Lung (tissue), 12 donors: ENCODE data around the gene PEPD. TPM values are rescaled to one million over a fixed set of nuclear protein-coding genes. Genes with fewer than 3 reads are reported as not detected.

Experiments used
- ATAC-seq: fragments of 200-7000 bp; cut with Tn5 transposase; one replicate; pipeline ENCODE4 v1.9.1; 2020; ENCODE audit warnings: moderate number of reproducible peaks; ENCODE audit not compliant: insufficient read depth, low FRiP score
- DNase-seq, 3 donors: peaks; one replicate each; pipeline ENCODE4 v3.0.0-alpha.2; 2013 to 2017
- H3K27ac ChIP-seq, 2 donors: one replicate each; pipeline ENCODE4 v1.5.1; 2013; ENCODE audit warnings: mild to moderate bottlenecking in 2 of 2, moderate library complexity in 2 of 2, control low read depth in 1 of 2, inconsistent platforms in 1 of 2, low read depth in 1 of 2, low read length in 1 of 2
- H3K27me3 ChIP-seq, 3 donors: one replicate each; pipeline ENCODE4 v1.5.1; 2013; ENCODE audit warnings: low read length in 2 of 3; ENCODE audit not compliant: control insufficient read depth in 3 of 3, insufficient read depth in 3 of 3
- H3K36me3 ChIP-seq, 4 donors: one replicate each; pipeline ENCODE4 v1.5.1; 2013; ENCODE audit warnings: low read length in 4 of 4, mild to moderate bottlenecking in 1 of 4, moderate library complexity in 1 of 4; ENCODE audit not compliant: control insufficient read depth in 4 of 4, insufficient read depth in 4 of 4
- H3K4me1 ChIP-seq, 5 donors: one replicate each; pipeline ENCODE4 v1.5.1; 2013; ENCODE audit warnings: low read length in 5 of 5, mild to moderate bottlenecking in 2 of 5, moderate library complexity in 1 of 5; ENCODE audit not compliant: control insufficient read depth in 5 of 5, insufficient read depth in 5 of 5
- H3K4me3 ChIP-seq: one replicate; pipeline ENCODE4 v1.5.1; 2013; ENCODE audit warnings: mild to moderate bottlenecking, control low read depth, moderate library complexity
- H3K9ac ChIP-seq, 2 donors: one replicate each; pipeline ENCODE4 v1.5.1; 2013; ENCODE audit warnings: low read length in 2 of 2, control low read depth in 1 of 2; ENCODE audit not compliant: insufficient read depth in 1 of 2
- H3K9me3 ChIP-seq, 4 donors: one replicate each; pipeline ENCODE4 v1.5.1; 2013; ENCODE audit warnings: low read length in 3 of 4, mild to moderate bottlenecking in 1 of 4, moderate library complexity in 1 of 4; ENCODE audit not compliant: control insufficient read depth in 4 of 4, insufficient read depth in 3 of 4
- WGBS, 2 donors: extraction: QIAGEN DNeasy Blood & Tissue Kit; methylation state at CpG; one replicate each; pipeline ENCODE4 v1.1.7; 2013; 5-methylcytosine and 5-hydroxymethylcytosine counted together
- polyA plus RNA-seq, 2 donors: library from polyadenylated mRNA; stranded (reverse); fragments of 200-250 nt; gene quantifications; one replicate each; pipeline ENCODE4 v1.2.1, GENCODE V29; 2013
- total RNA-seq, 2 donors: library from RNA; depleted of rRNA in 1 of 2; stranded (reverse); fragments of >200 nt in 1 of 2; gene quantifications; one replicate each; pipeline ENCODE4 v1.2.1, GENCODE V29; 2014 to 2021
- TF ChIP-seq, protein P1 (sequence below): IDR thresholded peaks from 2 replicates; pipeline ENCODE4 v1.5.1; 2012; ENCODE audit warnings: mild to moderate bottlenecking; ENCODE audit errors: control extremely low read depth, extremely low read depth
- donor health status: control.
- donor health status: control.
- donor health status: Bipolar disorder and iron deficiency.
- donor health status: healthy.
- donor health status: DM: yes; HTN: yes; CAD: no.

PEPD gene
- total and polyA plus RNA-seq, 4 donors: 29.6 to 88.2 (median 73.4) TPM

DNA sequence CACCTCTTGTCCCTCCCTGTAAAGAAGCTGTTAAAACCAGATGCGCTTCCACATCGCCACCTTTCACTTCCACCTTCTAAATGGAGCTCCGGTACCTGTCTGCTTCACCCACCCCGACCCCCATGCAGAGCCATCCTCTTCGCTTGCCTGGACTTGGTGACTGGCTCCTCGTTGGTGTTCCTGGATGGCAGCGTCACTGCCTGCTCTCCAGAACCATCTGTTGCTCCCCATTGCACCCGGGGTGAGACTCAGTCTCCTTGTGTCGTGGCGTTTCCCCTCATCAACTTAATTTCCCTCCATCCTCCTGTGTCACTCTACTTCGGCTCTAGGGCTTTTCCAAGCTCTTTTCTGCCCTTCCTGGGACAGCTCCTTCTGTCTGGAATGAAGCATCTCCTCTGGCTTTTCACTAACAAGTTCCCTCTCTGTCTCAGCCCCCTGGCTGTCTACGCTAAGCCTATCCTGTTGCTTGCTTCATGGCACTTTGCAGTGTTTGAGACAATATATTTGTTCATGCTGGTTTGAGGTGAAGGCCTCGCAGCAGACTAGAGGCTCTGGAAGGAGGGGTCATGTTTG, 137.8 kb downstream of the PEPD start:
- DNase-seq: no peak
- peaks cover 0 to 11% (median 6%) of the 10 kb centered on the region in 5 donors for H3K4me1 ChIP-seq
- no peak overlapping the region for H3K27ac ChIP-seq
- 92 to 96% methylated on average over 13 of the region's 13 CpGs for WGBS, 2 donors
- no peak for ATAC-seq
- H3K9me3 ChIP-seq: no peaks in the 10 kb centered on the region
- H3K9ac ChIP-seq: no peak overlapping the region
- no peak overlapping the region for H3K4me3 ChIP-seq
- no peaks in the 10 kb centered on the region for H3K27me3 ChIP-seq
- TF ChIP-seq, protein P1, sequence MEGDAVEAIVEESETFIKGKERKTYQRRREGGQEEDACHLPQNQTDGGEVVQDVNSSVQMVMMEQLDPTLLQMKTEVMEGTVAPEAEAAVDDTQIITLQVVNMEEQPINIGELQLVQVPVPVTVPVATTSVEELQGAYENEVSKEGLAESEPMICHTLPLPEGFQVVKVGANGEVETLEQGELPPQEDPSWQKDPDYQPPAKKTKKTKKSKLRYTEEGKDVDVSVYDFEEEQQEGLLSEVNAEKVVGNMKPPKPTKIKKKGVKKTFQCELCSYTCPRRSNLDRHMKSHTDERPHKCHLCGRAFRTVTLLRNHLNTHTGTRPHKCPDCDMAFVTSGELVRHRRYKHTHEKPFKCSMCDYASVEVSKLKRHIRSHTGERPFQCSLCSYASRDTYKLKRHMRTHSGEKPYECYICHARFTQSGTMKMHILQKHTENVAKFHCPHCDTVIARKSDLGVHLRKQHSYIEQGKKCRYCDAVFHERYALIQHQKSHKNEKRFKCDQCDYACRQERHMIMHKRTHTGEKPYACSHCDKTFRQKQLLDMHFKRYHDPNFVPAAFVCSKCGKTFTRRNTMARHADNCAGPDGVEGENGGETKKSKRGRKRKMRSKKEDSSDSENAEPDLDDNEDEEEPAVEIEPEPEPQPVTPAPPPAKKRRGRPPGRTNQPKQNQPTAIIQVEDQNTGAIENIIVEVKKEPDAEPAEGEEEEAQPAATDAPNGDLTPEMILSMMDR: no peak
- H3K36me3 ChIP-seq: peaks cover 3 to 36% (median 9%) of the 10 kb centered on the region in 4 donors

DNA sequence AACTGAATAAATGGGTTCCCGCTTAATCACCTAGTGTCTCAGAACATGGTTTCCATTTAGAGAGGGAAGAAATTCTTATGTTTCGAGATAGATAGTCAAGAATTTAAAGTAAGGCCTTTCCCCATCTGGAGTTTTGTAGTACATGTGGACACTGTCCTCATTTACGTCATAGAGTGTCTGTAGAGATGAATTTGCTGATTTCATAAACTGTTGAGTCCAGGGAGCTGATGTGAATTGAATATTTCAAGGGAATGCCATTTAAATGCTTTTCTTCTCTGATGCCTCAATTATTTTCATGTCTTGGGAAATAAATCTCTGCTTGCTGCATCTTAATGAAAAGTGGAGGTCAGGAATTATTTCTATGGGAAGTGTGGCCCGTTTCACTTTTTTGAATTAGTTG, 138.6 kb downstream of the PEPD start:
- DNase-seq: no peak
- no peaks in the 10 kb centered on the region for H3K27me3 ChIP-seq
- peaks cover 3 to 32% (median 9%) of the 10 kb centered on the region in 4 donors for H3K36me3 ChIP-seq
- WGBS, 2 donors: 92 to 94% methylated on average over 4 of the region's 4 CpGs
- no peaks in the 10 kb centered on the region for H3K9me3 ChIP-seq
- H3K9ac ChIP-seq: no peak overlapping the region
- H3K27ac ChIP-seq: no peak overlapping the region
- ATAC-seq: no peak
- no peak overlapping the region for H3K4me3 ChIP-seq
- TF ChIP-seq, protein P1: no peak
- peaks cover 0 to 6% (median 3%) of the 10 kb centered on the region in 5 donors for H3K4me1 ChIP-seq

DNA sequence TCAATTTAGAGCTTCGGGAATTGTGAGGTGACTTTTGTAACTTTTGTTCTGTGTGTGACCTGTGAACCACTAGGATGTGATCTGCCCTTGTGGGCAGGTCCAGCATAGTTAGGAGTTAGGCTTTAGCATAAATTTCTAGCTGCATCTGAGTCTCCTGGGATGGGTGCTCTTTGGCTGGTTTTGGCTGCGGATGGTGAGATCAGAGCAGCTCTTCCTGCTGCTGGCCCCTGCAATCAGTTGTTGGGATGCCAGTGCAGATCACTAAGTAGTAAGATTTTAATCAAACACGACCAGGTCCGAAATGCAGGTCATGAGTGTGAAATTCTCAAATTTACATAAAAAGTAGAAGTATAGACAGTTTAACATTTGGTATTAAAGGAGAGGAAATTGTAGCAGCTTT, 139.6 kb downstream of the PEPD start:
- ATAC-seq (no peak), DNase-seq (no peak)
- H3K4me1 ChIP-seq: peaks cover 0 to 6% (median 2%) of the 10 kb centered on the region in 5 donors
- H3K27me3 ChIP-seq: no peaks in the 10 kb centered on the region
- TF ChIP-seq, protein P1: no peak
- H3K27ac ChIP-seq: no peak overlapping the region
- H3K36me3 ChIP-seq: peaks cover 3 to 26% (median 7%) of the 10 kb centered on the region in 4 donors
- H3K9ac ChIP-seq: no peak overlapping the region
- no peak overlapping the region for H3K4me3 ChIP-seq
- no peaks in the 10 kb centered on the region for H3K9me3 ChIP-seq
- WGBS, 2 donors: 93 to 94% methylated on average over 4 of the region's 4 CpGs

DNA sequence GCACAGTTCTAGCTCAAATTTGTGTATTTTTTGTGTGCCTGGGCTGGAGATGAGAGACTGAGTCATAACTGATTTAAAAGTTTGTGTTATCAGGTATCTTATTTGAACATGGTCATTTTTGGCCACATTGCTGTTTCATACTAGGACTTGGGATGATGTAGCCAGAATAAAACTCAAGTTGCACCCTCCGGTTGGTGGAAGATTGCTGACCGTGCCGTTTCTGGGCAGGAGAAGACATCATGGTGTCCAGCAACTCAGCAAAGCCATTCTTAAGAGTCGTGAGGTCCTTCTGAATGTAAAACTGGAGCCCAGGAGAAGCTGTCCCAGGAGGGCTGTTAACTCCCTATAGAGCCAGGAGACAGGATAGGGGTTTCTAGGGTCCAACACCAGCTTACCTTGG, 140.5 kb downstream of the PEPD start:
- H3K9me3 ChIP-seq: no peaks in the 10 kb centered on the region
- no peaks in the 10 kb centered on the region for H3K27me3 ChIP-seq
- H3K36me3 ChIP-seq: peaks cover 3 to 20% (median 7%) of the 10 kb centered on the region in 4 donors
- H3K4me1 ChIP-seq: peaks cover 0 to 7% (median 2%) of the 10 kb centered on the region in 5 donors
- TF ChIP-seq, protein P1: no peak
- WGBS, 2 donors: 82 to 96% methylated on average over 4 of the region's 4 CpGs
- H3K27ac ChIP-seq: no peak overlapping the region
- ATAC-seq (no peak), DNase-seq (no peak)
- H3K9ac ChIP-seq: no peak overlapping the region
- no peak overlapping the region for H3K4me3 ChIP-seq
